ENCODE data around the gene SLC16A5. TPM values are rescaled to one million over a fixed set of nuclear protein-coding genes. Genes with fewer than 3 reads are reported as not detected.

Gene SLC16A5
- total RNA-seq, 1 experiment from 2014 or later, result 33.8 TPM

GRCh38 chr17:75114552-75115314 is 27.0 kb downstream of the SLC16A5 start:
- Histone ChIP-seq H3K4me3 (ENCODE audit: low read depth, low read length) (no peak overlapping the region), H3K36me3 (ENCODE audit: control insufficient read depth, insufficient read depth, low read length) (no peaks in the 10 kb centered on the region), H3K4me1 (peaks cover 8% of the 10 kb centered on the region), H3K9me3 (no peaks in the 10 kb centered on the region), H3K27me3 (replicated peaks; ENCODE audit: control insufficient read depth, insufficient read depth, low read length) (no peaks in the 10 kb centered on the region)
- peaks cover 43% of the 10 kb centered on the region for H3K36me3 Mint-ChIP-seq (ENCODE audit: insufficient read depth, unreplicated experiment)
- H3K27me3 Mint-ChIP-seq (ENCODE audit: insufficient read depth, unreplicated experiment), result no peaks in the 10 kb centered on the region
- POLR2A ChIA-PET, result interaction anchor here (0.6 kb wide), 1 partner anchor 36 kb away, joined by 3 read pairs; no protein-coding TSS in a partner anchor
- no peaks in the 10 kb centered on the region for H3K9me3 Mint-ChIP-seq (ENCODE audit: unreplicated experiment)
- BruUV-seq (replicated peaks), result no TSS peak
- H3K27ac Mint-ChIP-seq (ENCODE audit: unreplicated experiment), result peak overlapping the region; percentile 74
- CTCF ChIA-PET, result interaction anchor here (0.6 to 2.5 kb wide), 30 partner anchors 9 to 157 kb away, joined by 3 to 58 read pairs (median 6); partner anchors contain the start of genes JPT1, MIF4GD, NT5C and NUP85
- intact Hi-C loops (cut with micrococcal nuclease; ENCODE audit: unreplicated experiment), result loop anchor here (1.0 kb wide), 4 partner anchors 17 to 124 kb away; partner anchors contain the start of gene NT5C
- H3K4me3 Mint-ChIP-seq (ENCODE audit: unreplicated experiment), result no peak overlapping the region
- TF ChIP-seq CTCF (IDR thresholded peaks at IDR 0.05; ENCODE audit: insufficient read depth in 1 of 2, low read depth in 1 of 2, low read length in 1 of 2, severe bottlenecking in 1 of 2, unreplicated experiment in 1 of 2), result no peak
- H3K4me1 Mint-ChIP-seq (ENCODE audit: low read depth, unreplicated experiment), result peaks cover 22% of the 10 kb centered on the region
- DNase-seq, result no peak

GRCh38 chr17:75115555-75115954 is 27.8 kb downstream of the SLC16A5 start:
- ChIA-PET POLR2A (no interaction called here), CTCF (interaction anchor here (0.6 to 2.5 kb wide), 5 partner anchors 8 to 93 kb away, joined by 3 to 58 read pairs (median 4); no protein-coding TSS in a partner anchor)
- Histone ChIP-seq H3K4me1 (peaks cover 8% of the 10 kb centered on the region), H3K4me3 (ENCODE audit: low read depth, low read length) (no peak overlapping the region), H3K9me3 (no peaks in the 10 kb centered on the region), H3K36me3 (ENCODE audit: control insufficient read depth, insufficient read depth, low read length) (no peaks in the 10 kb centered on the region), H3K27me3 (replicated peaks; ENCODE audit: control insufficient read depth, insufficient read depth, low read length) (no peaks in the 10 kb centered on the region)
- Mint-ChIP-seq H3K4me1 (ENCODE audit: low read depth, unreplicated experiment) (peaks cover 18% of the 10 kb centered on the region), H3K9me3 (ENCODE audit: unreplicated experiment) (no peaks in the 10 kb centered on the region), H3K27ac (ENCODE audit: unreplicated experiment) (no peak overlapping the region), H3K36me3 (ENCODE audit: insufficient read depth, unreplicated experiment) (peaks cover 48% of the 10 kb centered on the region), H3K4me3 (ENCODE audit: unreplicated experiment) (no peak overlapping the region), H3K27me3 (ENCODE audit: insufficient read depth, unreplicated experiment) (no peaks in the 10 kb centered on the region)
- no peak for TF ChIP-seq CTCF (IDR thresholded peaks at IDR 0.05; ENCODE audit: insufficient read depth in 1 of 2, low read depth in 1 of 2, low read length in 1 of 2, severe bottlenecking in 1 of 2, unreplicated experiment in 1 of 2)
- no peak for DNase-seq
- intact Hi-C loops (cut with micrococcal nuclease; ENCODE audit: unreplicated experiment), result no loop called here
- no TSS peak for BruUV-seq (replicated peaks)

- Histone ChIP-seq H3K4me1 (peaks cover 8% of the 10 kb centered on the region), H3K4me3 (ENCODE audit: low read depth, low read length) (no peak overlapping the region), H3K9me3 (no peaks in the 10 kb centered on the region), H3K36me3 (ENCODE audit: control insufficient read depth, insufficient read depth, low read length) (no peaks in the 10 kb centered on the region), H3K27me3 (replicated peaks; ENCODE audit: control insufficient read depth, insufficient read depth, low read length) (no peaks in the 10 kb centered on the region)
- BruUV-seq (replicated peaks), result no TSS peak
- TF ChIP-seq CTCF (IDR thresholded peaks at IDR 0.05; ENCODE audit: insufficient read depth in 1 of 2, low read depth in 1 of 2, low read length in 1 of 2, severe bottlenecking in 1 of 2, unreplicated experiment in 1 of 2), result no peak
- Mint-ChIP-seq H3K27me3 (ENCODE audit: insufficient read depth, unreplicated experiment) (no peaks in the 10 kb centered on the region), H3K27ac (ENCODE audit: unreplicated experiment) (no peak overlapping the region), H3K36me3 (ENCODE audit: insufficient read depth, unreplicated experiment) (peaks cover 51% of the 10 kb centered on the region), H3K9me3 (ENCODE audit: unreplicated experiment) (no peaks in the 10 kb centered on the region), H3K4me3 (ENCODE audit: unreplicated experiment) (no peak overlapping the region), H3K4me1 (ENCODE audit: low read depth, unreplicated experiment) (peaks cover 14% of the 10 kb centered on the region)
- CTCF ChIA-PET, result no interaction called here
- DNase-seq, result no peak
- intact Hi-C loops (cut with micrococcal nuclease; ENCODE audit: unreplicated experiment), result no loop called here
- POLR2A ChIA-PET, result no interaction called here
Measured at GRCh38 chr17:75116737-75117136, 29.0 kb downstream of the SLC16A5 start.

All from Caco-2 (cell line).